ENCODE measurements around the gene NHS. TPM values are rescaled to one million over a fixed set of nuclear protein-coding genes. Genes with fewer than 3 reads are reported as not detected.

The NHS gene
- total and polyA plus RNA-seq, 2 of the 4 experiments (the other 2 are of a cell fraction) = 0.36 to 0.90 TPM

DNA sequence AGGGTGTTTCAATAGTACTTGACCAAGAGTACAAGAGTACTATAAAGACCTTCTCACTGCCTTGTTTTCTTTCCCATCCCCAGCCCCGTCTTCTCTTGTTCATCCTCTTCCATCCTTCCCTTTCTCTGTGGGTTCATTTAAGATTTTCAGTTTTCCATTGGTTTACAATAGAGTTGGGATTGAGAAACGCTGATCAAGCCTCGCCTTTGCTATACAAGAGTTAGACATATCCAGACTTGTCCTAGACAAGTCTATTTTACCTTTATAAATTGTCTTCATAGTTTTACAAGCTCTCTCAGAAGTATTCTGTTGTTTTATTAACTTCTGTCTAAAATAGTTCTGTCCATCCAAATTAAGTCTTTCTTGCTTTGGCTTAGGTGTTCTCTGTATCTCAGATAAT, 332.7 kb downstream of the NHS start:
- Histone ChIP-seq H3K9me3 (ENCODE audit: control insufficient read depth, insufficient read depth, low read length) (no peaks in the 10 kb centered on the region), H3K79me1 (ENCODE audit: low read depth in 1 of 2, low read length in 2 of 2) (no peaks in the 10 kb centered on the region), H2AFZ (replicated peaks; ENCODE audit: low read length, poor library complexity) (no peak overlapping the region), H3K27me3 (ENCODE audit: control insufficient read depth, insufficient read depth, low read length) (peaks cover 1% of the 10 kb centered on the region), H3K27ac (ENCODE audit: insufficient read depth, low read length) (no peak overlapping the region), H2BK120ac (ENCODE audit: low read depth, low read length) (no peak overlapping the region), H3K4me3 (ENCODE audit: insufficient read depth, low read depth, low read length) (no peak overlapping the region), H4K91ac (ENCODE audit: insufficient read depth, low read depth, low read length) (no peak overlapping the region), H4K8ac (ENCODE audit: low read depth in 2 of 2, low read length in 2 of 2) (no peak overlapping the region), H3K56ac (ENCODE audit: extremely low read depth, insufficient read depth, low read length) (no peak overlapping the region), H4K20me1 (ENCODE audit: insufficient read depth, low read length) (no peaks in the 10 kb centered on the region), H2BK20ac (ENCODE audit: low read depth, low read length) (no peak overlapping the region), H3K23ac (ENCODE audit: low read depth, low read length) (no peak overlapping the region), H2AK9ac (replicated peaks; ENCODE audit: low read depth, low read length, poor library complexity) (no peak overlapping the region), H3K36me3 (ENCODE audit: control insufficient read depth, insufficient read depth, low read length) (no peaks in the 10 kb centered on the region), H3K14ac (replicated peaks; ENCODE audit: low read depth, low read length) (no peak overlapping the region), H3K4ac (ENCODE audit: low read depth, low read length) (no peak overlapping the region), H4K5ac (ENCODE audit: low read depth, low read length) (no peak overlapping the region), H2BK15ac (ENCODE audit: low read depth, low read length) (no peak overlapping the region), H2AK5ac (ENCODE audit: low read depth, low read length) (no peak overlapping the region), H3K4me1 (ENCODE audit: control insufficient read depth, insufficient read depth, low read length) (peaks cover 3% of the 10 kb centered on the region), H2BK5ac (ENCODE audit: low read depth, low read length, poor library complexity, severe bottlenecking) (no peak overlapping the region), H3K9me1 (ENCODE audit: insufficient read depth, low read length) (0 out of 2 replicates have a peak, but pooled peaks cover 6% of the 10 kb centered on the region), H3K9ac (ENCODE audit: low read depth, low read length) (no peak overlapping the region), H3K18ac (ENCODE audit: low read depth, low read length) (no peak overlapping the region), H3K4me2 (ENCODE audit: low read depth, low read length) (no peak overlapping the region)
- no CpG with 5 or more reads among the region's 3 CpGs for WGBS, 2 experiments (ENCODE audit: extremely low coverage in 2 of 2, insufficient read length in 1 of 2)
- DNase-seq = no peak
- TF ChIP-seq NFE2L2 (IDR thresholded peaks at IDR 0.05; ENCODE audit: low read depth, low read length) (no peak), CHD1 (IDR thresholded peaks at IDR 0.05; ENCODE audit: low read depth, low read length) (no peak), CEBPB (IDR thresholded peaks at IDR 0.05; ENCODE audit: low read depth, low read length) (no peak), RAD21 (IDR thresholded peaks at IDR 0.05; ENCODE audit: low read length) (no peak), MAFK (IDR thresholded peaks at IDR 0.05; ENCODE audit: low read depth, low read length) (no peak), RCOR1 (IDR thresholded peaks at IDR 0.05; ENCODE audit: insufficient replicate concordance, low read length) (no peak), POLR2A (IDR thresholded peaks at IDR 0.05; ENCODE audit: low read depth, low read length) (no peak), MXI1 (IDR thresholded peaks at IDR 0.05; ENCODE audit: borderline replicate concordance, low read depth, low read length) (no peak), FOS (IDR thresholded peaks at IDR 0.05; ENCODE audit: low read depth, low read length) (no peak), MAZ (IDR thresholded peaks at IDR 0.05; ENCODE audit: borderline replicate concordance, low read depth, low read length) (no peak), BHLHE40 (IDR thresholded peaks at IDR 0.05; ENCODE audit: low read depth, low read length) (no peak), RFX5 (IDR thresholded peaks at IDR 0.05; ENCODE audit: low read depth, low read length) (no peak), SMC3 (IDR thresholded peaks at IDR 0.05; ENCODE audit: low read depth, low read length) (no peak)
- TF ChIP-seq, protein P1, sequence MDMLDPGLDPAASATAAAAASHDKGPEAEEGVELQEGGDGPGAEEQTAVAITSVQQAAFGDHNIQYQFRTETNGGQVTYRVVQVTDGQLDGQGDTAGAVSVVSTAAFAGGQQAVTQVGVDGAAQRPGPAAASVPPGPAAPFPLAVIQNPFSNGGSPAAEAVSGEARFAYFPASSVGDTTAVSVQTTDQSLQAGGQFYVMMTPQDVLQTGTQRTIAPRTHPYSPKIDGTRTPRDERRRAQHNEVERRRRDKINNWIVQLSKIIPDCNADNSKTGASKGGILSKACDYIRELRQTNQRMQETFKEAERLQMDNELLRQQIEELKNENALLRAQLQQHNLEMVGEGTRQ (IDR thresholded peaks at IDR 0.05; ENCODE audit: low read depth, low read length) = no peak
- TF ChIP-seq, protein P2, sequence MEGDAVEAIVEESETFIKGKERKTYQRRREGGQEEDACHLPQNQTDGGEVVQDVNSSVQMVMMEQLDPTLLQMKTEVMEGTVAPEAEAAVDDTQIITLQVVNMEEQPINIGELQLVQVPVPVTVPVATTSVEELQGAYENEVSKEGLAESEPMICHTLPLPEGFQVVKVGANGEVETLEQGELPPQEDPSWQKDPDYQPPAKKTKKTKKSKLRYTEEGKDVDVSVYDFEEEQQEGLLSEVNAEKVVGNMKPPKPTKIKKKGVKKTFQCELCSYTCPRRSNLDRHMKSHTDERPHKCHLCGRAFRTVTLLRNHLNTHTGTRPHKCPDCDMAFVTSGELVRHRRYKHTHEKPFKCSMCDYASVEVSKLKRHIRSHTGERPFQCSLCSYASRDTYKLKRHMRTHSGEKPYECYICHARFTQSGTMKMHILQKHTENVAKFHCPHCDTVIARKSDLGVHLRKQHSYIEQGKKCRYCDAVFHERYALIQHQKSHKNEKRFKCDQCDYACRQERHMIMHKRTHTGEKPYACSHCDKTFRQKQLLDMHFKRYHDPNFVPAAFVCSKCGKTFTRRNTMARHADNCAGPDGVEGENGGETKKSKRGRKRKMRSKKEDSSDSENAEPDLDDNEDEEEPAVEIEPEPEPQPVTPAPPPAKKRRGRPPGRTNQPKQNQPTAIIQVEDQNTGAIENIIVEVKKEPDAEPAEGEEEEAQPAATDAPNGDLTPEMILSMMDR (conservative IDR thresholded peaks at IDR 0.05; ENCODE audit: low read depth, low read length) = no peak
- TF ChIP-seq, protein P3, sequence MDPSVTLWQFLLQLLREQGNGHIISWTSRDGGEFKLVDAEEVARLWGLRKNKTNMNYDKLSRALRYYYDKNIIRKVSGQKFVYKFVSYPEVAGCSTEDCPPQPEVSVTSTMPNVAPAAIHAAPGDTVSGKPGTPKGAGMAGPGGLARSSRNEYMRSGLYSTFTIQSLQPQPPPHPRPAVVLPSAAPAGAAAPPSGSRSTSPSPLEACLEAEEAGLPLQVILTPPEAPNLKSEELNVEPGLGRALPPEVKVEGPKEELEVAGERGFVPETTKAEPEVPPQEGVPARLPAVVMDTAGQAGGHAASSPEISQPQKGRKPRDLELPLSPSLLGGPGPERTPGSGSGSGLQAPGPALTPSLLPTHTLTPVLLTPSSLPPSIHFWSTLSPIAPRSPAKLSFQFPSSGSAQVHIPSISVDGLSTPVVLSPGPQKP (IDR thresholded peaks at IDR 0.05; ENCODE audit: borderline replicate concordance, low read depth, low read length) = no peak
- POLR2A ChIA-PET (ENCODE audit: unreplicated experiment) = no interaction called here
- dilution Hi-C loops (cut with HindIII; ENCODE audit: low sequenced_read_pairs, unreplicated experiment) = no loop called here
- in situ Hi-C loops (cut with MboI; ENCODE audit: low sequenced_read_pairs) = no loop called here
- intact Hi-C loops (cut with micrococcal nuclease) = no loop called here
- no TSS peak for BruUV-seq (replicated peaks)
- CTCF ChIA-PET = interaction anchor here (1.4 kb wide), 1 partner anchor 12 kb away, joined by 4 read pairs; no protein-coding TSS in a partner anchor
- no peak for ATAC-seq (ENCODE audit: low read depth)
